LoVo (cell line): ENCODE measurements around the gene ADAM23.
"Not testable (repeated sequence)": the region's sequence is repeated elsewhere in the genome, so short reads cannot be mapped to it uniquely, and the experiment has no call there.

Experiments
- DNase-seq: peaks from one replicate; pipeline ENCODE4 v3.0.0-alpha.2; 2016; ENCODE audit warnings: low spot score

Gene ADAM23

GRCh38 chr2:206442833-206443734, at the start of gene ADAM23:
Gene ADAM23 (plus strand): TSS chr2:206443532. CDS start chr2:206443867, 335 bp downstream.
- DNase-seq, result no peak

GRCh38 chr2:206396211-206396610, 47.1 kb upstream of the ADAM23 start:
- DNase-seq, result no peak

GRCh38 chr2:206402956-206403569, 40.3 kb upstream of the ADAM23 start:
- not testable (repeated sequence) for DNase-seq

GRCh38 chr2:206408323-206409320, 34.7 kb upstream of the ADAM23 start:
- DNase-seq, result no peak

GRCh38 chr2:206410714-206411113, 32.6 kb upstream of the ADAM23 start:
- DNase-seq, result no peak

- no peak for DNase-seq
Observed at GRCh38 chr2:206415618-206416243, 27.6 kb upstream of the ADAM23 start.

- DNase-seq, result no peak
Observed at GRCh38 chr2:206418968-206419367, 24.4 kb upstream of the ADAM23 start.

- no peak for DNase-seq
Observed at GRCh38 chr2:206420721-206421120, 22.6 kb upstream of the ADAM23 start.

- no peak for DNase-seq
Observed at GRCh38 chr2:206422493-206422892, 20.8 kb upstream of the ADAM23 start.

GRCh38 chr2:206423147-206423546, 20.2 kb upstream of the ADAM23 start:
- DNase-seq, result no peak

GRCh38 chr2:206424134-206424533, 19.2 kb upstream of the ADAM23 start:
- no peak for DNase-seq

- no peak for DNase-seq
Observed at GRCh38 chr2:206428783-206429182, 14.5 kb upstream of the ADAM23 start.

GRCh38 chr2:206430452-206430851, 12.9 kb upstream of the ADAM23 start:
- DNase-seq, result no peak

- no peak for DNase-seq
Observed at GRCh38 chr2:206431439-206431838, 11.9 kb upstream of the ADAM23 start.

- no peak for DNase-seq
Observed at GRCh38 chr2:206432193-206433082, 10.9 kb upstream of the ADAM23 start.

GRCh38 chr2:206433190-206433589, 10.1 kb upstream of the ADAM23 start:
- no peak for DNase-seq

- DNase-seq, result no peak
Observed at GRCh38 chr2:206433686-206434085, 9.6 kb upstream of the ADAM23 start.

GRCh38 chr2:206435742-206436141, 7.6 kb upstream of the ADAM23 start:
- DNase-seq, result no peak

GRCh38 chr2:206438196-206438724, 5.1 kb upstream of the ADAM23 start:
- no peak for DNase-seq

- no peak for DNase-seq
Observed at GRCh38 chr2:206442474-206442832, 879 bp upstream of the ADAM23 start.
